C4-2B (cell line): ENCODE data around the gene ENTPD6.

Experiments used
- H3K27ac ChIP-seq: fragments of 450-650 bp; 2 replicates; pipeline ENCODE4 v1.5.1; 2017
- CTCF ChIP-seq: fragments of 450-650 bp; conservative IDR thresholded peaks from 2 replicates; pipeline ENCODE4 v1.5.1; 2017; ENCODE audit warnings: mild to moderate bottlenecking
- ZFX ChIP-seq: fragments of 450-650 bp; IDR thresholded peaks from 2 replicates; pipeline ENCODE4 v1.6.1; 2017

The ENTPD6 gene

DNA sequence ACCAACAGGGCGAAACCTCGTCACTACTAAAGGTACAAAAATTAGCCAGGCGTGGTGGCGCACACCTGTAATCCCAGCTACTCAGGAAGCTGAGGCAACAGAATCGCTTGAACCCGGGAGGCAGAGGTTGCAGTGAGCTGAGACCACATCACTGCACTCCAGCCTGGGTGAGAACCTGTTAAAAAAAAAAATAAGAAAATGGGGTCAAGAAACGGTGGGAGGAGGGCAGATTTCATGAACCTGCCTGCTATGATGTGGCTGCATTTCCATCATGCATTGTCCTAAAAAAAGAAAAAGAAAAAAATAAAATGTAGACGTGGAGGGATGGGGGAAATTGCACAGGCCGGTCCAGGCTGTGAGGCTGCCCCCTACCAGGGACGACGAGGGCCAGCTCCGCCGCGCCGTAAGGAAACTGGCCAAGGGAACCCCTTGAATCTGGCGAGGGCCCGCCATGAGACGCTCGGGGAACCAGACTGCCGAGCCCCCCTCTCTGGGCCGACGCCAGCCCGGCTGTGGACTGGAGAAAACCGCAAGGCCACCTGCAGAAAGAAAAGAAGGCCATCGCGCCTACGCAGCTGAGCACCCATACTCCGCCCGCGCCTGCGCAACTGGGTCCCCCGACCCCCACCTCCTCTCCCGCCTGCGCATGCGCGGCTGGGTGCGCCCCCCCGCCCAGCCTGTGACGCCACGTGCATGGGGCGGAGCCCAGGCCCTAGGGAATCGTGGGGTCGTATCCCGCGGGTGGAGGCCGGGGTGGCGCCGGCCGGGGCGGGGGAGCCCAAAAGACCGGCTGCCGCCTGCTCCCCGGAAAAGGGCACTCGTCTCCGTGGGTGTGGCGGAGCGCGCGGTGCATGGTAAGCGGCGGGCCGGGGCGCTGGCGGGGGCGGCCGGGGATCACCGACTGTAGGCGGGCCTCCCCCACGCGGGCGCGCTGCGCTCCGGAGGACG lies at the start of gene ENTPD6:
Gene ENTPD6 (plus strand): TSS at position 699 of the 948 bp plus-strand sequence. CDS start 10,825 bp downstream, outside the sequence.
- no peak; the same call in 1 of the 2 replicates for TF ChIP-seq ZFX
- peak; percentile 37 for TF ChIP-seq CTCF
- H3K27ac ChIP-seq = peak within 1 kb of the TSS; percentile 99

- no peak overlapping the region for H3K27ac ChIP-seq
- TF ChIP-seq CTCF (no peak), ZFX (no peak)
These were observed 48.5 kb upstream of the ENTPD6 start for GRCh38 chr20:25146976-25147375.

DNA sequence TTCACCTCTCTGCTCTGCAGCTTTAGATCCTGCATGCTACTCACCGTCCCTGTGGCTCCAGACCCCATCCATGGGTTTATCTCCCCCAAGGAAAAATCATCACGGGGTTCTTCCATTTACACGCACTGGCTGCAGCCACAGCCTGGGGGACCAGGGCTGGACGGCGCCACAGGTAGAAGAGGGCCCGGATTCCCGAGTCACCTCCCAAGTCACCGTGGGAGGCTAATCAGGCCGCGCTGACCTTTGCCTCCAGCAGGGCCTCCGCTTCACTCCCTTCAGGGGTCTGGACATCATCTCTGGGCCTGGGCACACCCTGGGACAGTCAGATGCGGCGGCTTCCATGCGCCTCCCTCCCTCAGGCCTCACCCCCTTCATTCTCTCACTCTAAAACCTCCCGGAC lies 47.8 kb upstream of the ENTPD6 start:
- TF ChIP-seq ZFX = no peak
- no peak for TF ChIP-seq CTCF
- H3K27ac ChIP-seq = no peak overlapping the region

DNA sequence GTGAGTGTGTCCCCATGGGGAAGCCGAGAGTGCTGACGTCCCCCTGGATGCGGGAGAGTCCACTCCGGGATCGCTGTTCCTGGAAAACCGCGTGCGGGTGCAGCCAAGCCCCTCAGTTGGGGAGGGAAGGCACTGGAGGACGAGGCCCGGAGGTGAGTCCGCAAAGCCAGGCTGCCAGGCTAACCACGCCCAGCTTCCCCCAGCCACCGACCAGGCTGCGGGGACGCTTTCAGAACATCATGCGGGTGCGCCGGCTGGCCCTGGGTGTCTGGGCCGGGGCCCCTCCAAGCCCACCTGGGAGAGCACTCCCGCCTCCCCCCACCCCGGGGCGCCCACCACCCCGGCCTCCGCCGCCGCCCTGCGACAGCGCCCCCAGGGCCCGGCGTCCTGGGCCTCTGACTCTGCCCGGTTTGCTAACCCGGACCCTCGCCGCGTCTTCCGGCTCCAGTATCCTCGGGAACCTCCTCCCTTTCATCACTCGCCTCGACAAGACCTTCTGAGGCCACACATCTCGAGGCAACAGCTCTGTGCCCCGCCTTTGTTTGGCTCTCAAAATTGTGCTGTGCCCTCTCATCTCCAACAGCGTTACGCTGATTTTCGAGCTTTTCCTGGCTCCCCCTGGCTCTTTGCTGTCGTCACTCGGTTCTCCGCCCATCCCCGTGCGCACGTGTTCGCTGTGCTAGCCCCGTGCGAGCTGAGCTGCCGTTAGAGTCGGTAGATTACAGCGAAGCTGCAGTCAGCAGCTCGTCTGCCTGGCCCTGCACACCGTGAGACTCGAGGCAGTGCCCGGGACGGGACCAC lies 47.1 kb upstream of the ENTPD6 start:
- H3K27ac ChIP-seq = no peak overlapping the region
- no peak for TF ChIP-seq ZFX
- TF ChIP-seq CTCF = no peak

DNA sequence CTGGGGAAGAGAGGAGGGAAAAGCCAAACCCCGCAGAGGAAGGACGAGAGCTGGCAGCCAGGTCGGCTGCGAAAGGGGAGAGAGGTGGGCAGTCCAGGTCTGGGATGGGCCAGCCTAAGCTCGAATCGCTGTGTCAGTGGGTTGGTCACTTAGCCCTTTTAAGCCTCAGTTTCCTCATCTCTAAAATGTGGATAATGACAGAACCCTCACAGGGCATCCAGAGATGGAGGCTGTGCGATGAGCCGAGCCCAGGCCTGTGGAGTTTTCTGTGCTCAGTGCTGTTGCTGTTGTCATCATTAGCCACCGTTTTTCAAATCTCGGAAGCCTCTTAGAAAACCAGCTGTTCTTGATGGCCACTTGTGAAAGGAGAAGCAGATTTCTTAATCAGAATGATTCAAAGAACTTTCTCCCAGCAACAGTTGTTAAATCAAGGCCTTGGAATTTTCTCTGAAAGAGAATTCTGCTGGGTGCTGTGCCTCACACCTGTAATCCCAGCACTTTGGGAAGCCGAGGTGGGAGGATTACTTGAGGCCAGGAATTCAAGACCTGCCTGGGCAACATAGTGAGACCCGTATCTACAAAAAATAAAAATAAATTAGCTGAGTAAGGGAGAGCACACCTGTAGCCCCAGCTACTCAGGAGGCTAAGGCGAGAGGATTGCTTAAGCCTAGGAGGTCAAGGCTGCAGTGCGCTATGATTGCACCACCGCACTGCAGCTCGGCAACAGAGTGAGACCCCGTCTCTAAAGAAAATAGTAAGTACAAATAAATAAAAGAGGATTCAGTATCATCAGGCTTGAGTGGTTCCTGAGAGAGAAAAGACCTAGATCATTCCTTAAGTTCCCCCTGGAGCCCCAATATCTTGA lies 46.3 kb upstream of the ENTPD6 start:
- no peak for TF ChIP-seq ZFX
- no peak for TF ChIP-seq CTCF
- no peak overlapping the region for H3K27ac ChIP-seq

GRCh38 chr20:25150016-25150415 lies 45.5 kb upstream of the ENTPD6 start:
- H3K27ac ChIP-seq = no peak overlapping the region
- no peak for TF ChIP-seq ZFX
- no peak for TF ChIP-seq CTCF
